ENCODE results near the gene SMAD2.

SMAD2 gene

GRCh38 chr18:47893047-47893446 is 37.4 kb downstream of the SMAD2 start:
- no peak for TF ChIP-seq CTCF (IDR thresholded peaks at IDR 0.05; ENCODE audit: low read depth, low read length, missing control alignments)
- in situ Hi-C loops (cut with HindIII; ENCODE audit: low sequenced_read_pairs), result loop anchor here (5.0 kb wide), 1 partner anchor 34 kb away; no protein-coding TSS in a partner anchor
- H3K4me3 ChIP-seq (ENCODE audit: low read depth, low read length), result no peak overlapping the region
- no peak for DNase-seq (ENCODE audit: low read depth)

GRCh38 chr18:47888156-47888555 is 42.3 kb downstream of the SMAD2 start:
- DNase-seq (ENCODE audit: low read depth), result no peak
- H3K4me3 ChIP-seq (ENCODE audit: low read depth, low read length), result no peak overlapping the region
- in situ Hi-C loops (cut with HindIII; ENCODE audit: low sequenced_read_pairs), result no loop called here
- TF ChIP-seq CTCF (IDR thresholded peaks at IDR 0.05; ENCODE audit: low read depth, low read length, missing control alignments), result no peak

DNA sequence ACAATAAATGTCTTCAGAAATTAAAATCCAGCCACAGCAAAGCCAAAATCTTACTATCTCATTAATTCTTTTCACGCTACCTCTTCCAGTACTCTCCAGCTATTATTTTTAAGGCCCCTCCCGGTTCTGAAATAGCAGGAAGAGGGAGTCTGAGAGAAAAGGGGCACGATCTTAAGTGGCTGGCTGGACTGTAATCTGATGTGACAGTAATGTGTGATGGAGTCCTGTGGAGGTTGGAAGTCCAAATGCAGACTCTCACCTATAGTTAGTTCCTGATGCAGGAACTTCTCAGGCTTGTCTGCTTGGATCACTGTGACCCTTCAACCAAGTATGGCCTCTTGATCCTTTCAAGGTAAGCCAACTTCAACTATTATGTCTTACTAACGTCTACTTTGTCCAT is 43.2 kb downstream of the SMAD2 start:
- in situ Hi-C loops (cut with HindIII; ENCODE audit: low sequenced_read_pairs), result no loop called here

GRCh38 chr18:47883771-47884413 is 46.6 kb downstream of the SMAD2 start:
- peak; percentile 66 for DNase-seq (ENCODE audit: low read depth)
- no peak overlapping the region for H3K4me3 ChIP-seq (ENCODE audit: low read depth, low read length)
- no peak for TF ChIP-seq CTCF (IDR thresholded peaks at IDR 0.05; ENCODE audit: low read depth, low read length, missing control alignments)

More for the DNA sequence above, 43.2 kb downstream of the SMAD2 start:
- DNase-seq (ENCODE audit: low read depth), result no peak
- TF ChIP-seq CTCF (IDR thresholded peaks at IDR 0.05; ENCODE audit: low read depth, low read length, missing control alignments), result no peak
- H3K4me3 ChIP-seq (ENCODE audit: low read depth, low read length), result no peak overlapping the region

DNA sequence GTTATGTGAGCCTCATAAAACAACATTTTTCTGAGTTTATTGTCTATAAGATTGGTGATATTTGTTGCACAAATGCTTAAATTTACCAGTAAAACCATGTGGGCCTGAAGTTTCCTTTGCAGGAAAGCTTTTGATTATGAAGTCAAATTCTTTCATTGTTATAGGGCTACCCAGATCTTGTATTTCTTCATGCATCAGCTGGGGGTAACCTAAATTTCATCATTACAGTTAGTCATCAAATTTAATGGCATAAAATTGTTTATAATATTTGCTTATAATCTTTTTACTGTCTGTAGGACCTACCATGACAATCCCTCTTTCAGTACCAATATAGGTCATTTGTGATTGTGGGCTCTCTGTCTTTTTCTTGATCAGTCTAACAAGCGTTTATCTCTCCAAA is 47.8 kb downstream of the SMAD2 start:
- H3K4me3 ChIP-seq (ENCODE audit: low read depth, low read length), result no peak overlapping the region
- TF ChIP-seq CTCF (IDR thresholded peaks at IDR 0.05; ENCODE audit: low read depth, low read length, missing control alignments), result no peak
- no peak for DNase-seq (ENCODE audit: low read depth)
- in situ Hi-C loops (cut with HindIII; ENCODE audit: low sequenced_read_pairs), result no loop called here

More at GRCh38 chr18:47883771-47884413, 46.6 kb downstream of the SMAD2 start:
- in situ Hi-C loops (cut with HindIII; ENCODE audit: low sequenced_read_pairs), result no loop called here

DNA sequence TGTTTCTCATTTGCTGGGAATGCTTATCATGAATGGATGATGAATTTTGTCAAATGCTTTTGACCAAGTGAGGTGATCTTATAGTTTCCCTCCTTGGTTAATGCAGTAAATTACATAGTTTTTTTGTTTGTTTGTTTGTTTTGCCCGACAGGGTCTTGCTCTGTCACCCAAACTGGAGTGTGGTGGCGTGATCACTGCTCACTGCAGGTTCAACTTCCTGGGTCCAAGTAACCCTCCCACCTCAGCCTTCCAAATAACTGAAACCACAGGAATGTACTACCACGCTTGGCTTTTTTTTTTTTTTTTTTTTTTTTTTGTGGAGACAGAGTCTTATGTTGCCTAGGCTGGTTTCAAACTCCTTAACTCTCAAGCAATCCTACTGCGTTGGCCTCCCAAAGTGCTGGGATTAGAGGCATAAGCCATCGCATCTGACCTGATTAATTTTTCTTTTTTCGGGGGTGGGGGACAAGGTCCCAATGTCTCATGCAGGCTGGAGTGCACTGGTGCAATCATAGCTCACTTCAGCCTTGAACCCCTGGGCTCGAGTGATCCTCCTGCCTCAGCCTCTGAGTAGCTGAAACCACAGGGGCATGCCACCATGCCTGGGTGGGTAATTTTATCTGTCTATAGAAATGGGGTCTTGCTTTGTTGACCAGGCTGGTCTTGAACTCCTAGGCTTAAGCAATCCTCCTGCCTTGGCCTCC is 48.6 kb downstream of the SMAD2 start:
- peak; percentile 8 for DNase-seq (ENCODE audit: low read depth)
- no peak for TF ChIP-seq CTCF (IDR thresholded peaks at IDR 0.05; ENCODE audit: low read depth, low read length, missing control alignments)
- in situ Hi-C loops (cut with HindIII; ENCODE audit: low sequenced_read_pairs), result no loop called here
- H3K4me3 ChIP-seq (ENCODE audit: low read depth, low read length), result no peak overlapping the region
